GM12801 (cell line): ENCODE measurements around the gene MPPED1.

Source experiments
- CTCF ChIP-seq: IDR thresholded peaks from one replicate; pipeline ENCODE4 v1.5.1; 2011; ENCODE audit warnings: control low read depth; ENCODE audit not compliant: insufficient read length; ENCODE audit errors: extremely low read depth

The MPPED1 gene

GRCh38 chr22:43491737-43492136, 79.9 kb downstream of the MPPED1 start:
- TF ChIP-seq CTCF, result no peak

GRCh38 chr22:43493297-43493696, 81.5 kb downstream of the MPPED1 start:
- TF ChIP-seq CTCF, result no peak

GRCh38 chr22:43497956-43498855, 86.4 kb downstream of the MPPED1 start:
- no peak for TF ChIP-seq CTCF

- no peak for TF ChIP-seq CTCF
Measured at GRCh38 chr22:43498856-43499253, 87.0 kb downstream of the MPPED1 start.

GRCh38 chr22:43500792-43501785, 89.3 kb downstream of the MPPED1 start:
- no peak for TF ChIP-seq CTCF

- no peak for TF ChIP-seq CTCF
Measured at GRCh38 chr22:43501878-43502277, 90.1 kb downstream of the MPPED1 start.

- TF ChIP-seq CTCF, result no peak
Measured at GRCh38 chr22:43502306-43502874, 90.6 kb downstream of the MPPED1 start.
